Measurements from ENCODE around the gene PIEZO2.

Gene PIEZO2

DNA sequence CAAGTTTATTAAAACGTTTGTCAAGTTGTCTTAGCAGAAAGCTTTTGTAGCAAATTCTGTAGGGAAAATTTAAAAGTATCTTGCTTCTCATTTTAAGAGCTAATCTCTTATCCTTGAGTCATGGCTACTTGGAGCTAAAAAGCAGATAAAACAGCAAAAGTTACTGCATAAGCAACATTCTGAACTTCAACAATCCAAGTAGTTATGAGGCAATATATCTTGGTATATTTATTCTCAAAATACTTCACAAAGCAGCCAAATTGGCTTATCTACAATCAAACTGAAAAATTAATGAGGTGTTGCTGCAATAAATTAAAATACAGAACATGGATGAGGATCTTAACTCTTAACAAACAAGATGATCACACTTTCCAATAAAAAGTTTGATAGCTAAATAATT lies 306.5 kb downstream of the PIEZO2 start:
- no peak overlapping the region for H3K4me3 ChIP-seq (replicated peaks; ENCODE audit: insufficient read depth, low read length)
- H3K27me3 ChIP-seq (ENCODE audit: insufficient read depth, poor library complexity, severe bottlenecking) = no peaks in the 10 kb centered on the region
- DNase-seq (ENCODE audit: low read depth in 1 of 2, low spot score in 1 of 2) = no peak
- TF ChIP-seq, protein P1, sequence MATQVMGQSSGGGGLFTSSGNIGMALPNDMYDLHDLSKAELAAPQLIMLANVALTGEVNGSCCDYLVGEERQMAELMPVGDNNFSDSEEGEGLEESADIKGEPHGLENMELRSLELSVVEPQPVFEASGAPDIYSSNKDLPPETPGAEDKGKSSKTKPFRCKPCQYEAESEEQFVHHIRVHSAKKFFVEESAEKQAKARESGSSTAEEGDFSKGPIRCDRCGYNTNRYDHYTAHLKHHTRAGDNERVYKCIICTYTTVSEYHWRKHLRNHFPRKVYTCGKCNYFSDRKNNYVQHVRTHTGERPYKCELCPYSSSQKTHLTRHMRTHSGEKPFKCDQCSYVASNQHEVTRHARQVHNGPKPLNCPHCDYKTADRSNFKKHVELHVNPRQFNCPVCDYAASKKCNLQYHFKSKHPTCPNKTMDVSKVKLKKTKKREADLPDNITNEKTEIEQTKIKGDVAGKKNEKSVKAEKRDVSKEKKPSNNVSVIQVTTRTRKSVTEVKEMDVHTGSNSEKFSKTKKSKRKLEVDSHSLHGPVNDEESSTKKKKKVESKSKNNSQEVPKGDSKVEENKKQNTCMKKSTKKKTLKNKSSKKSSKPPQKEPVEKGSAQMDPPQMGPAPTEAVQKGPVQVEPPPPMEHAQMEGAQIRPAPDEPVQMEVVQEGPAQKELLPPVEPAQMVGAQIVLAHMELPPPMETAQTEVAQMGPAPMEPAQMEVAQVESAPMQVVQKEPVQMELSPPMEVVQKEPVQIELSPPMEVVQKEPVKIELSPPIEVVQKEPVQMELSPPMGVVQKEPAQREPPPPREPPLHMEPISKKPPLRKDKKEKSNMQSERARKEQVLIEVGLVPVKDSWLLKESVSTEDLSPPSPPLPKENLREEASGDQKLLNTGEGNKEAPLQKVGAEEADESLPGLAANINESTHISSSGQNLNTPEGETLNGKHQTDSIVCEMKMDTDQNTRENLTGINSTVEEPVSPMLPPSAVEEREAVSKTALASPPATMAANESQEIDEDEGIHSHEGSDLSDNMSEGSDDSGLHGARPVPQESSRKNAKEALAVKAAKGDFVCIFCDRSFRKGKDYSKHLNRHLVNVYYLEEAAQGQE (IDR thresholded peaks at IDR 0.05; ENCODE audit: insufficient replicate concordance, low read depth) = no peak
- TF ChIP-seq, protein P2, sequence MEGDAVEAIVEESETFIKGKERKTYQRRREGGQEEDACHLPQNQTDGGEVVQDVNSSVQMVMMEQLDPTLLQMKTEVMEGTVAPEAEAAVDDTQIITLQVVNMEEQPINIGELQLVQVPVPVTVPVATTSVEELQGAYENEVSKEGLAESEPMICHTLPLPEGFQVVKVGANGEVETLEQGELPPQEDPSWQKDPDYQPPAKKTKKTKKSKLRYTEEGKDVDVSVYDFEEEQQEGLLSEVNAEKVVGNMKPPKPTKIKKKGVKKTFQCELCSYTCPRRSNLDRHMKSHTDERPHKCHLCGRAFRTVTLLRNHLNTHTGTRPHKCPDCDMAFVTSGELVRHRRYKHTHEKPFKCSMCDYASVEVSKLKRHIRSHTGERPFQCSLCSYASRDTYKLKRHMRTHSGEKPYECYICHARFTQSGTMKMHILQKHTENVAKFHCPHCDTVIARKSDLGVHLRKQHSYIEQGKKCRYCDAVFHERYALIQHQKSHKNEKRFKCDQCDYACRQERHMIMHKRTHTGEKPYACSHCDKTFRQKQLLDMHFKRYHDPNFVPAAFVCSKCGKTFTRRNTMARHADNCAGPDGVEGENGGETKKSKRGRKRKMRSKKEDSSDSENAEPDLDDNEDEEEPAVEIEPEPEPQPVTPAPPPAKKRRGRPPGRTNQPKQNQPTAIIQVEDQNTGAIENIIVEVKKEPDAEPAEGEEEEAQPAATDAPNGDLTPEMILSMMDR (IDR thresholded peaks at IDR 0.05; ENCODE audit: insufficient read depth, low read length) = no peak
- TF ChIP-seq POLR2AphosphoS5 (IDR thresholded peaks at IDR 0.05; ENCODE audit: low read depth) = no peak
- TF ChIP-seq SPI1 (IDR thresholded peaks at IDR 0.05; ENCODE audit: borderline replicate concordance, low read depth) = no peak
- no peak for TF ChIP-seq GABPA (IDR thresholded peaks at IDR 0.05; ENCODE audit: low read depth)
- no peak overlapping the region for H3K27ac ChIP-seq (replicated peaks)

DNA sequence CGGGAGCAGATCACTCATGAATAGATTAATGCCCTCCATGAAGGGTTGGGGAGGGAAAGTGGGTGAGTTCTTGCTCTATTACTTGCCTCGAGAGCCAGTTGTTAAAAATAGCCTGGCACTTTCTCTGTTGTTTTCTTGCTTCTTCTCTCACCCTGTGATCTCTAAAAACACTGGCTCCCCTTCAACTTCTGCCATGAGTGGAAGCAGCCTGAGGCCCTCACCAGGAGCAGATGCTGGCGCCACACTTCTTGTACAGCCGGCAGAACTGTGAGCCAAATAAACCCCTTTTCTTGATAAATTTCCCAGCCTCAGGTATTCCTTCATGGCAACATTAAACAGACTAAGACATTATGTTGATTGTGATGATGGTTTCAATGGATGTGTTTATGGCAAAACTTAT lies 307.0 kb downstream of the PIEZO2 start:
- DNase-seq (ENCODE audit: low read depth in 1 of 2, low spot score in 1 of 2) = no peak
- no peak overlapping the region for H3K27ac ChIP-seq (replicated peaks)
- H3K27me3 ChIP-seq (ENCODE audit: insufficient read depth, poor library complexity, severe bottlenecking) = no peaks in the 10 kb centered on the region
- H3K4me3 ChIP-seq (replicated peaks; ENCODE audit: insufficient read depth, low read length) = no peak overlapping the region
- no peak for TF ChIP-seq GABPA (IDR thresholded peaks at IDR 0.05; ENCODE audit: low read depth)
- TF ChIP-seq, protein P2 (IDR thresholded peaks at IDR 0.05; ENCODE audit: insufficient read depth, low read length) = no peak
- no peak for TF ChIP-seq POLR2AphosphoS5 (IDR thresholded peaks at IDR 0.05; ENCODE audit: low read depth)
- TF ChIP-seq SPI1 (IDR thresholded peaks at IDR 0.05; ENCODE audit: borderline replicate concordance, low read depth) = no peak
- TF ChIP-seq, protein P1 (IDR thresholded peaks at IDR 0.05; ENCODE audit: insufficient replicate concordance, low read depth) = no peak

DNA sequence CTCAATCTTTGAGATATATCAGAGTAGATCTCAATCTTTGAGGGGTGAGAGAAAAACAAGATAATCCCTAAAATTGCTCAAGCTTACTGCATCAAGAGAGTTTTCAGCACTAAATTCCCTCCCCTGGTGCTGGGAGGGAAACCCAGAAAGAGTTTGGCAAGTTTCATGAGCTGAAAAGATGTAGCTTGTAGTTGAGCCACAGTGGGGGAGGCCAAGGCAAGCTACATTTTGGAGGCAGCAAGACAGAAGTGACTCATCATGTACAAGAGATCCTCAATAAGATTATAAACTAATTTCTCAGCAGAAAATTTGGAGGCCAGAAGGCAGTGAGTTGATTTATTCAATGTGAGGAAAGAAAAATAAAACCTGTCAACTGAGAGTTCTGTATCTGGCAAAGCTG lies 308.2 kb downstream of the PIEZO2 start:
- TF ChIP-seq, protein P2 (IDR thresholded peaks at IDR 0.05; ENCODE audit: insufficient read depth, low read length) = no peak
- no peak for TF ChIP-seq SPI1 (IDR thresholded peaks at IDR 0.05; ENCODE audit: borderline replicate concordance, low read depth)
- TF ChIP-seq GABPA (IDR thresholded peaks at IDR 0.05; ENCODE audit: low read depth) = no peak
- TF ChIP-seq, protein P1 (IDR thresholded peaks at IDR 0.05; ENCODE audit: insufficient replicate concordance, low read depth) = no peak
- TF ChIP-seq POLR2AphosphoS5 (IDR thresholded peaks at IDR 0.05; ENCODE audit: low read depth) = no peak
- DNase-seq (ENCODE audit: low read depth in 1 of 2, low spot score in 1 of 2) = no peak

More for the DNA sequence above, 308.2 kb downstream of the PIEZO2 start:
- H3K4me3 ChIP-seq (replicated peaks; ENCODE audit: insufficient read depth, low read length) = no peak overlapping the region
- H3K27me3 ChIP-seq (ENCODE audit: insufficient read depth, poor library complexity, severe bottlenecking) = no peaks in the 10 kb centered on the region
- H3K27ac ChIP-seq (replicated peaks) = no peak overlapping the region
